Large intestine (tissue), 3 donors: Measurements from ENCODE around the gene GSG1L2. TPM values are rescaled to one million over a fixed set of nuclear protein-coding genes. Genes with fewer than 3 reads are reported as not detected.

ENCODE experiments used
- DNase-seq, 2 donors: peaks; one replicate each; pipeline versions ENCODE4 v3.0.0 to v3.0.0-alpha.2; 2013
- H3K27ac ChIP-seq: one replicate; pipeline ENCODE4 v1.5.1; 2013; ENCODE audit warnings: low read length
- H3K27me3 ChIP-seq: 2 replicates; pipeline ENCODE4 v1.6.1; 2013; ENCODE audit warnings: low read length; ENCODE audit not compliant: control insufficient read depth, insufficient read depth
- H3K36me3 ChIP-seq: 2 replicates; pipeline ENCODE4 v1.6.1; 2013; ENCODE audit warnings: low read length; ENCODE audit not compliant: control insufficient read depth, insufficient read depth
- H3K4me1 ChIP-seq: one replicate; pipeline ENCODE4 v1.6.1; 2013; ENCODE audit warnings: low read length; ENCODE audit not compliant: control insufficient read depth, insufficient read depth
- H3K4me3 ChIP-seq: one replicate; pipeline ENCODE4 v1.5.1; 2013; ENCODE audit warnings: low read length
- H3K9me3 ChIP-seq: one replicate; pipeline ENCODE4 v1.6.1; 2013; ENCODE audit warnings: mild to moderate bottlenecking, low read depth, low read length, moderate library complexity; ENCODE audit not compliant: control insufficient read depth
- WGBS: methylation state at CpG from one replicate; pipeline ENCODE4 v1.1.5; 2013; ENCODE audit warnings: low lambda C conversion rate; ENCODE audit not compliant: insufficient coverage; 5-methylcytosine and 5-hydroxymethylcytosine counted together
- polyA plus RNA-seq: library from polyadenylated mRNA; unstranded; fragments of 120-200 nt; gene quantifications from one replicate; pipeline ENCODE4 v1.2.1, GENCODE V29; 2013

Gene GSG1L2
- polyA plus RNA-seq, 1 donor, result not detected

DNA sequence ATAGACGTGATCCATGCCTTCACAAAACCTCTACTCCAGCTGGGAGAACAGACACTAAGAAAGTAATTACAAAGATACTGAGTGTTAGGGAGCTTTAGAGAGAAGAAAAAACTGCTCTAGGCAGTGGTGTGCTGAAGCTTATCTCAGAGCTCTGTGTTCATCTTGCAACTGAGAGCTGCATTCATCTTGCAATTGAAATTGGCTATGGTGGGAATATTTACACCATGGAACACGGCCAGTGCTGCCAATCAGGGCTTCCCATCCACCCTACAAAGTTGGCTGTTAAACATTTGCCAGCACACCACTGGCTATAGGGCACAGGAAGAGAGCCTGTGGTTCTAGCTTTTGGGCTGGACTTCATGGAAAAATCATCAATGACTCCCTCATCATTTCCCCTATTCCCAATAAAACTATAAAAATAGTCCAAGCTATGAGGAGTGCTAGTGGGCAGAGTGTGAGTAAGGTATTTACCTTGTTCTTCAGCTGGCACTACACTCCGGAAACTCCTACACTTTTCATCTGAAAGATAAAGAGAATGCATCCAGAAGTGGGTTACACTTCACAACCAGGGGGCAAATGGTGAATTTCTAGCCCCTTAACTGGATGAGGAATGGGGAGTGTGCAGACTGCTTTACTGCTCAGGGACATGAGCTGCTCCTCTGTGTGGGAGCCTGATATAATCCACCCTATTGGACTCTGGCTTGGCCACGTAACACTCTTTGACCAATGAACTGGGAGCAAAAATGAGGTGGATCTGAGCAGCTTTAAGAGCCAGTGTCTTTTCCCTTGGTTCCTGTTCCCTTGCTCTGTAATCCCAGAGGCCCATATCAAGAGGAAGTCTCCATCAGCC, 11.6 kb downstream of the GSG1L2 start:
- Histone ChIP-seq H3K4me3 (no peak overlapping the region), H3K36me3 (no peaks in the 10 kb centered on the region), H3K27ac (no peak overlapping the region), H3K9me3 (no peaks in the 10 kb centered on the region), H3K4me1 (no peaks in the 10 kb centered on the region), H3K27me3 (peaks cover 3% of the 10 kb centered on the region)
- DNase-seq, result no peak
- 100% methylated on average over 1 of the region's 4 CpGs for WGBS

DNA sequence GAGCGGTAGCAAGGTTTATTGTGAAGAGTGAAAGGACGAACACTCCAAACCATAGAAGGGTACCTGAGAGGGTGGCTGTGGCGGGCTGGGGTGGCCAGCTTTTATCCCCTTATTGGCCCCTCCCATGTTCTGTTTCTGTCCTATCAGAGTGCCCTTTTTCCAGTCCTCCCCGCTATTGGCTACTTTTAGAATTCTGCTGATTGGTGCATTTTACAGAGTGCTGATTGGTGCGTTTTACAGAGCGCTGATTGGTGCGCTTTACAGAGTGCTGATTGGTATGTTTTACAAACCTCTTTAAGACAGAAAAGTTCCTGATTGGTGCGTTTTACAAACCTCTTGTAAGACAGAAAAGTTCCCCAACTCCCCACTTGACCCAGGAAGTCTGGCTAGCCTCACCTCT, 12.5 kb downstream of the GSG1L2 start:
- peaks cover 3% of the 10 kb centered on the region for H3K27me3 ChIP-seq
- no peak for DNase-seq
- WGBS, result 80% methylated on average over 1 of the region's 8 CpGs
- no peak overlapping the region for H3K4me3 ChIP-seq
- no peaks in the 10 kb centered on the region for H3K9me3 ChIP-seq
- no peak overlapping the region for H3K27ac ChIP-seq
- H3K4me1 ChIP-seq, result no peaks in the 10 kb centered on the region
- no peaks in the 10 kb centered on the region for H3K36me3 ChIP-seq

- no peak overlapping the region for H3K27ac ChIP-seq
- whole genome bisulfite sequencing, result 93% methylated on average over 3 of the region's 6 CpGs
- no peak for DNase-seq
- H3K27me3 ChIP-seq, result peaks cover 3% of the 10 kb centered on the region
- H3K4me3 ChIP-seq, result no peak overlapping the region
- H3K36me3 ChIP-seq, result no peaks in the 10 kb centered on the region
- H3K9me3 ChIP-seq, result no peaks in the 10 kb centered on the region
- no peaks in the 10 kb centered on the region for H3K4me1 ChIP-seq
Observed at GRCh38 chr17:9806699-9807098, 15.2 kb downstream of the GSG1L2 start.

DNA sequence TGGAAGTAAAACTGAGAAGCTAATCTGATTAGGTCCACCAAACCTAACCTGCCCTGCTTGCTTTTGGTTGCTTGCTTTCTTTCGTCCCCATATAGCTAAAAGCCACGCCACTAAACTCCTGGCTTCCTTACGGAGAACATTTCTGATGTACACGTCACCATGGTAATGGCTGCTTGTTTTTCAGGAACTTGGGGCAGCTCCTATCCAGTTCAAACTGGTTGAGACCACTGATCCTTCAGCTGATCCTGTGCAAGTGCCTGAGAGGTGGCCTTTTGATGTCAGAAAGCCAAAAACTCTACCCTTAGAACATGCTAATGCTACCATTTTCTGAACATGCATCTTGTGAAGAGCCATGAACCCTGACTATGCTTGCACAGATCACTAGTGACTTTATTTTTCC, 16.1 kb downstream of the GSG1L2 start:
- Histone ChIP-seq H3K36me3 (no peaks in the 10 kb centered on the region), H3K4me3 (no peak overlapping the region), H3K27ac (no peak overlapping the region), H3K27me3 (peaks cover 3% of the 10 kb centered on the region), H3K9me3 (no peaks in the 10 kb centered on the region), H3K4me1 (no peaks in the 10 kb centered on the region)
- no CpG with 5 or more reads among the region's 4 CpGs for WGBS
- DNase-seq, result no peak

DNA sequence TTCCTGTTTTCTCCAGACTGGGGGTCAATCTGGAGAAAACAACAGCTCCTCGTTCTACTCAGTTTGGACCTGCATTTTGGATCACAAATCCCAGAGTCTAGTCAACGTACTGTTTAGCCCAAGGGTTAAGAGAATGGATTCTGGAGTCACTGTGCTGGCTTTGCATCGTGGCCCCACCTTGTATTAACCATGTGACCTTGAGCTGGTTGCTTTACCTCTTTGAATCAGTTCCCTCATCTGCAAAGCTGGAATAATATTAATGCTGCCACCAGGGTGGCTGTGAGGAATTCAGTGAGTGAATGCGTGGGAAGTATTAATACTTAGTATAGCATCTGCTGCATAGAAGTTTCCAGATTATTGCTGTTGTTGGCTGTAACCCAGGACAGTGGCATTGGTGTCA, 19.2 kb downstream of the GSG1L2 start:
- H3K27me3 ChIP-seq, result no peaks in the 10 kb centered on the region
- no peaks in the 10 kb centered on the region for H3K9me3 ChIP-seq
- H3K36me3 ChIP-seq, result no peaks in the 10 kb centered on the region
- H3K27ac ChIP-seq, result no peak overlapping the region
- no peak overlapping the region for H3K4me3 ChIP-seq
- no peaks in the 10 kb centered on the region for H3K4me1 ChIP-seq
- no CpG with 5 or more reads among the region's 4 CpGs for WGBS
- DNase-seq, result no peak

DNA sequence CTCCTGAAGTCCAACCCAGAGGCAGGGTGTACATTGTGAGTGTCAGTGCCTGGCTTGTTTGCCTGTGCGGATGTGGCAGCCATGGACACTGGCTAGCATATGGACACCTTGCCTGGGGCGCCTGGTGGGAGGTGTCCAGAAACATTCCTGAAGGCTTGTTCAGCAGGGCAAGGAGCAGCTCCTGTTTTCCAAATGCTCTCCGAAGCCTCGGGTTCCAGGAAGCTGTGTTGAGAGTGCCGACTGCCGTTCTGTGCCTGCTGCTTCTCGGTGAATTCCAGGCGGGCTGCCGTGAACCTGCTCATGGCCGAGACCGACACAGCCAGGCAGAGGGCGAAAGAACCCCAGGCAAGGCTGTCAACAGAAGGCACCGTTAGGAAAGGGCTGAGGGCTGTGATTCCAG, 19.6 kb downstream of the GSG1L2 start:
- Histone ChIP-seq H3K9me3 (no peaks in the 10 kb centered on the region), H3K4me1 (no peaks in the 10 kb centered on the region), H3K27ac (no peak overlapping the region), H3K36me3 (no peaks in the 10 kb centered on the region), H3K4me3 (no peak overlapping the region), H3K27me3 (no peaks in the 10 kb centered on the region)
- DNase-seq, result no peak
- no CpG with 5 or more reads among the region's 13 CpGs for WGBS

DNA sequence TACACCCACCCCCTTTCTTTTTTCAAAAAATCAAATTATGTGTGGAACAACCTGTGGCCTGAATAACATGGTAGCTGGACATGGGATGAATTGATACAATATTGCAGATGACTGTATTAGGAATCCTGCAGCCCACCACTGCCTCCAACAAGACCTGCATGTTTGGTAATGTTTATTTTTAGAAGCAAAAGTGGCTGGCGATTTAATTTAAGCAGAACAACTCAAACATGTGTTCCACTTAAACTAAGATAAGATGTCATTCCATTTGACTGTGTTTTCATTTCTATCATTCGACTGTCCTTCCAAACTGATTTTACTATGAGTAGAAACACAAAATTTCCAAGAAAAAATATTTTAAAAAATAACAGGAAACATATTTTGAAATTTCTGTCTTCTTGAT, 20.4 kb downstream of the GSG1L2 start:
- no peaks in the 10 kb centered on the region for H3K27me3 ChIP-seq
- H3K36me3 ChIP-seq, result no peaks in the 10 kb centered on the region
- no peak for DNase-seq
- no peak overlapping the region for H3K4me3 ChIP-seq
- no peaks in the 10 kb centered on the region for H3K9me3 ChIP-seq
- 60% methylated on average over 1 of the region's 2 CpGs for WGBS
- H3K27ac ChIP-seq, result no peak overlapping the region
- H3K4me1 ChIP-seq, result no peaks in the 10 kb centered on the region

- no peaks in the 10 kb centered on the region for H3K27me3 ChIP-seq
- no peak overlapping the region for H3K4me3 ChIP-seq
- no peaks in the 10 kb centered on the region for H3K4me1 ChIP-seq
- H3K27ac ChIP-seq, result no peak overlapping the region
- H3K36me3 ChIP-seq, result no peaks in the 10 kb centered on the region
- no peak for DNase-seq
- WGBS, result no CpG with 5 or more reads among the region's 7 CpGs
- H3K9me3 ChIP-seq, result no peaks in the 10 kb centered on the region
Observed at GRCh38 chr17:9798724-9799123, 23.2 kb downstream of the GSG1L2 start.

- Histone ChIP-seq H3K9me3 (no peaks in the 10 kb centered on the region), H3K4me1 (no peaks in the 10 kb centered on the region), H3K4me3 (no peak overlapping the region), H3K27ac (no peak overlapping the region), H3K36me3 (no peaks in the 10 kb centered on the region), H3K27me3 (no peaks in the 10 kb centered on the region)
- DNase-seq, result no peak
- WGBS, result 100% methylated on average over 1 of the region's 3 CpGs
Observed at GRCh38 chr17:9798008-9798407, 23.9 kb downstream of the GSG1L2 start.

DNA sequence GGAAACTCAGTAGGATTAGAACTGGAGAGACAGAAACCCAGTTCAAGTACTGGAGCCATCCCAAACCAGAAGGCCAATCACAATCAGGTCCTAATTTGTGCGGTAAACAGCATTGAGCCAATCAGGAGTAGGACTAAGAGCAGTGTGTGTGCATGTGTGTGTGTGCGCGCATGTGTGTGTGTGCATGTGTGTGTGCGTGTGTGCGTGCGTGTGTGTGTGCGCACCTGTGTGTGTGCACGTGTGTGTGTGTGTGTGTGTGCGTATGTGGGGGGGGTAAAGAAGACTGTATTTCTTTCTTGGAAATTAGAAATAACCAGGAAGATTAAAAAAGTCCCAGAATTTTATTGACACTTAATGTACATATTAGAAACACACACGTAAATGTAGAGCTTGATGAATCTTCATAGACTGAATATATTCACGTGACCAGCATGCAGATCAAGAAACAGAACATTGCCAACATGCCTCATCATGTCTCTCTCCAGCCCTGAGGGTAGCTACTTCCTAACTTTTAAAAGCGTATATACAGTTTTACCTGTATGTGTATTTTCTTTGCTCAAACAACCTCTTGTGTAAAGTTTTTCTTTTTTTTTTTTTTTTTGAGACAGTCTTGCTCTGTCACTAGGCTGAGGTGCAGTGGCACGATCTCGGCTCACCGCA, 29.6 kb downstream of the GSG1L2 start:
- Histone ChIP-seq H3K36me3 (no peaks in the 10 kb centered on the region), H3K27me3 (no peaks in the 10 kb centered on the region), H3K27ac (no peak overlapping the region), H3K4me3 (no peak overlapping the region), H3K9me3 (no peaks in the 10 kb centered on the region), H3K4me1 (no peaks in the 10 kb centered on the region)
- 100% methylated on average over 6 of the region's 15 CpGs for WGBS
- no peak for DNase-seq
